ENCODE results near the gene GREB1L.

The GREB1L gene

GRCh38 chr18:21300035-21300907, 58.2 kb downstream of the GREB1L start:
- Histone ChIP-seq H3K27ac (ENCODE audit: low read depth, low read length) (peak overlapping the region; percentile 46), H2AFZ (ENCODE audit: insufficient read depth, low read length, poor library complexity) (no peak overlapping the region), H2BK5ac (ENCODE audit: low read depth, low read length, poor library complexity) (no peak overlapping the region), H2BK12ac (ENCODE audit: low read length) (no peak overlapping the region), H4K12ac (ENCODE audit: low read depth, low read length) (no peak overlapping the region), H3K4me3 (ENCODE audit: low read depth, low read length) (no peak overlapping the region), H4K8ac (ENCODE audit: low read depth, low read length) (no peak overlapping the region), H3K27me3 (ENCODE audit: insufficient read depth, low read length) (no peaks in the 10 kb centered on the region), H3K4me2 (ENCODE audit: low read length) (peak overlapping the region; percentile 11), H3K79me1 (ENCODE audit: low read length) (peaks cover 9% of the 10 kb centered on the region), H3K4ac (ENCODE audit: low read depth, low read length) (no peak overlapping the region), H3K18ac (ENCODE audit: low read length) (no peak overlapping the region), H2BK120ac (ENCODE audit: insufficient read depth, low read length, poor library complexity) (no peak overlapping the region), H3K9ac (ENCODE audit: low read length) (no peak overlapping the region), H3K14ac (ENCODE audit: low read length) (no peak overlapping the region), H3K79me2 (ENCODE audit: control insufficient read depth, insufficient read depth, low read length, poor library complexity) (no peaks in the 10 kb centered on the region), H3K36me3 (ENCODE audit: control insufficient read depth in 1 of 2, insufficient read depth in 2 of 2, low read length in 2 of 2) (peaks cover 0 to 2% of the 10 kb centered on the region in 2 experiments), H3K9me3 (ENCODE audit: insufficient read depth, low read depth, low read length) (no peaks in the 10 kb centered on the region), H3K23ac (ENCODE audit: low read length) (no peak overlapping the region), H3K4me1 (ENCODE audit: control insufficient read depth in 1 of 2, insufficient read depth in 2 of 2, low read length in 2 of 2) (peaks cover 5 to 7% of the 10 kb centered on the region in 2 experiments), H2AK5ac (ENCODE audit: low read length) (no peak overlapping the region), H4K91ac (ENCODE audit: low read depth, low read length) (no peak overlapping the region)
- WGBS (ENCODE audit: extremely low coverage, insufficient coverage, insufficient read length), result no CpG with 5 or more reads among the region's 6 CpGs
- DNase-seq, result peak in 1 of 2 donors; percentile 39

GRCh38 chr18:21300908-21301200, 58.8 kb downstream of the GREB1L start:
- no peaks in the 10 kb centered on the region for H3K9me3 ChIP-seq (ENCODE audit: insufficient read depth, low read depth, low read length)

GRCh38 chr18:21303445-21303844, 61.4 kb downstream of the GREB1L start:
- no peak overlapping the region for H2BK12ac ChIP-seq (ENCODE audit: low read length)
- H3K4me1 ChIP-seq (ENCODE audit: control insufficient read depth in 1 of 2, insufficient read depth in 2 of 2, low read length in 2 of 2), result peaks cover 8 to 12% of the 10 kb centered on the region in 2 experiments
- no peak overlapping the region for H3K18ac ChIP-seq (ENCODE audit: low read length)
- peak overlapping the region; percentile 74 for H3K27ac ChIP-seq (ENCODE audit: low read depth, low read length)
- WGBS (ENCODE audit: extremely low coverage, insufficient coverage, insufficient read length), result no CpG with 5 or more reads among the region's 5 CpGs
- no peak overlapping the region for H2BK5ac ChIP-seq (ENCODE audit: low read depth, low read length, poor library complexity)
- no peak overlapping the region for H3K9ac ChIP-seq (ENCODE audit: low read length)
- no peak overlapping the region for H2AK5ac ChIP-seq (ENCODE audit: low read length)
- H3K4me3 ChIP-seq (ENCODE audit: low read depth, low read length), result no peak overlapping the region
- H3K14ac ChIP-seq (ENCODE audit: low read length), result no peak overlapping the region
- no peak overlapping the region for H2BK120ac ChIP-seq (ENCODE audit: insufficient read depth, low read length, poor library complexity)
- H3K4me2 ChIP-seq (ENCODE audit: low read length), result no peak overlapping the region
- H3K79me2 ChIP-seq (ENCODE audit: control insufficient read depth, insufficient read depth, low read length, poor library complexity), result peaks cover 3% of the 10 kb centered on the region
- H3K27me3 ChIP-seq (ENCODE audit: insufficient read depth, low read length), result no peaks in the 10 kb centered on the region
- H3K23ac ChIP-seq (ENCODE audit: low read length), result no peak overlapping the region
- no peak for DNase-seq
- no peak overlapping the region for H4K8ac ChIP-seq (ENCODE audit: low read depth, low read length)
- no peaks in the 10 kb centered on the region for H3K9me3 ChIP-seq (ENCODE audit: insufficient read depth, low read depth, low read length)
- H3K79me1 ChIP-seq (ENCODE audit: low read length), result peaks cover 14% of the 10 kb centered on the region
- H3K4ac ChIP-seq (ENCODE audit: low read depth, low read length), result no peak overlapping the region
- H4K91ac ChIP-seq (ENCODE audit: low read depth, low read length), result no peak overlapping the region
- no peak overlapping the region for H2AFZ ChIP-seq (ENCODE audit: insufficient read depth, low read length, poor library complexity)
- no peaks in the 10 kb centered on the region for H3K36me3 ChIP-seq (ENCODE audit: control insufficient read depth in 1 of 2, insufficient read depth in 2 of 2, low read length in 2 of 2)
- no peak overlapping the region for H4K12ac ChIP-seq (ENCODE audit: low read depth, low read length)

More at GRCh38 chr18:21300908-21301200, 58.8 kb downstream of the GREB1L start:
- Histone ChIP-seq H3K4me3 (ENCODE audit: low read depth, low read length) (no peak overlapping the region), H3K27ac (ENCODE audit: low read depth, low read length) (peak overlapping the region; percentile 80), H3K79me2 (ENCODE audit: control insufficient read depth, insufficient read depth, low read length, poor library complexity) (no peaks in the 10 kb centered on the region), H4K12ac (ENCODE audit: low read depth, low read length) (no peak overlapping the region), H3K36me3 (ENCODE audit: control insufficient read depth in 1 of 2, insufficient read depth in 2 of 2, low read length in 2 of 2) (no peaks in the 10 kb centered on the region), H2BK12ac (ENCODE audit: low read length) (no peak overlapping the region), H2AK5ac (ENCODE audit: low read length) (no peak overlapping the region), H2BK5ac (ENCODE audit: low read depth, low read length, poor library complexity) (no peak overlapping the region), H3K4me2 (ENCODE audit: low read length) (no peak overlapping the region), H3K9ac (ENCODE audit: low read length) (no peak overlapping the region), H4K8ac (ENCODE audit: low read depth, low read length) (no peak overlapping the region), H4K91ac (ENCODE audit: low read depth, low read length) (no peak overlapping the region), H3K14ac (ENCODE audit: low read length) (no peak overlapping the region), H3K27me3 (ENCODE audit: insufficient read depth, low read length) (no peaks in the 10 kb centered on the region), H2BK120ac (ENCODE audit: insufficient read depth, low read length, poor library complexity) (no peak overlapping the region), H3K4me1 (ENCODE audit: control insufficient read depth in 1 of 2, insufficient read depth in 2 of 2, low read length in 2 of 2) (peaks cover 5 to 7% of the 10 kb centered on the region in 2 experiments), H3K23ac (ENCODE audit: low read length) (no peak overlapping the region), H3K79me1 (ENCODE audit: low read length) (peaks cover 11% of the 10 kb centered on the region), H3K4ac (ENCODE audit: low read depth, low read length) (no peak overlapping the region), H3K18ac (ENCODE audit: low read length) (no peak overlapping the region), H2AFZ (ENCODE audit: insufficient read depth, low read length, poor library complexity) (no peak overlapping the region)
- no CpG with 5 or more reads among the region's 1 CpG for WGBS (ENCODE audit: extremely low coverage, insufficient coverage, insufficient read length)
- no peak for DNase-seq

GRCh38 chr18:21303895-21304294, 61.9 kb downstream of the GREB1L start:
- Histone ChIP-seq H2AK5ac (ENCODE audit: low read length) (no peak overlapping the region), H3K36me3 (ENCODE audit: control insufficient read depth in 1 of 2, insufficient read depth in 2 of 2, low read length in 2 of 2) (no peaks in the 10 kb centered on the region), H3K4me3 (ENCODE audit: low read depth, low read length) (no peak overlapping the region), H2AFZ (ENCODE audit: insufficient read depth, low read length, poor library complexity) (no peak overlapping the region), H3K4ac (ENCODE audit: low read depth, low read length) (no peak overlapping the region), H3K27ac (ENCODE audit: low read depth, low read length) (peak overlapping the region; percentile 74), H3K9ac (ENCODE audit: low read length) (no peak overlapping the region), H3K79me2 (ENCODE audit: control insufficient read depth, insufficient read depth, low read length, poor library complexity) (peaks cover 3% of the 10 kb centered on the region), H3K79me1 (ENCODE audit: low read length) (peaks cover 16% of the 10 kb centered on the region), H3K4me2 (ENCODE audit: low read length) (no peak overlapping the region), H2BK5ac (ENCODE audit: low read depth, low read length, poor library complexity) (no peak overlapping the region), H3K27me3 (ENCODE audit: insufficient read depth, low read length) (no peaks in the 10 kb centered on the region), H4K12ac (ENCODE audit: low read depth, low read length) (no peak overlapping the region), H3K14ac (ENCODE audit: low read length) (no peak overlapping the region), H3K23ac (ENCODE audit: low read length) (no peak overlapping the region), H3K9me3 (ENCODE audit: insufficient read depth, low read depth, low read length) (no peaks in the 10 kb centered on the region), H2BK12ac (ENCODE audit: low read length) (no peak overlapping the region), H3K4me1 (ENCODE audit: control insufficient read depth in 1 of 2, insufficient read depth in 2 of 2, low read length in 2 of 2) (peaks cover 8 to 14% of the 10 kb centered on the region in 2 experiments), H2BK120ac (ENCODE audit: insufficient read depth, low read length, poor library complexity) (no peak overlapping the region), H4K91ac (ENCODE audit: low read depth, low read length) (no peak overlapping the region), H4K8ac (ENCODE audit: low read depth, low read length) (no peak overlapping the region), H3K18ac (ENCODE audit: low read length) (no peak overlapping the region)
- WGBS (ENCODE audit: extremely low coverage, insufficient coverage, insufficient read length), result no CpG with 5 or more reads among the region's 2 CpGs
- peak; percentile 69 to 89 for DNase-seq

Measured in trophoblast cell (in vitro differentiated cells and primary cell).